Measurements from ENCODE around the gene CDK16.

DNA sequence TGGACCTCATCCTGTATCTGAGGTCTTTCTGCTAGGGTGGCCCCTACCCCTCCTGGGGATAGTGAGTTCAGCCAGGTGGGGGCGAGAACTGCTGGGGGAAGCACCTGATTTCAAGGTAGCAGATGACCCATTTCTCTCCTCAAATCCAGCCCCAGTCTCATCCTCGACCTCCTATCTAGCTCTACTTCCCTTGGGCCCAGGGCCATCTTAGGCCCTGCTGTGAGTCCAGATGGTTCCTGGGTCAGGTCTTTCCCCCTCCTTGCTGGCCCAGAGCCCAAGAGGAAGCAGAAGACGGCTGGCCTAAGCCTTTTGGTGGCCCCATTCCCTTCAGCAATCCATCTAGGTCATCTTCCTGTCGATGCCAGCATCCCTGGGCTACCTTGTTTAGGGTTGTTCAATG, 3.3 kb downstream of the CDK16 start:
- TF ChIP-seq, protein P1, sequence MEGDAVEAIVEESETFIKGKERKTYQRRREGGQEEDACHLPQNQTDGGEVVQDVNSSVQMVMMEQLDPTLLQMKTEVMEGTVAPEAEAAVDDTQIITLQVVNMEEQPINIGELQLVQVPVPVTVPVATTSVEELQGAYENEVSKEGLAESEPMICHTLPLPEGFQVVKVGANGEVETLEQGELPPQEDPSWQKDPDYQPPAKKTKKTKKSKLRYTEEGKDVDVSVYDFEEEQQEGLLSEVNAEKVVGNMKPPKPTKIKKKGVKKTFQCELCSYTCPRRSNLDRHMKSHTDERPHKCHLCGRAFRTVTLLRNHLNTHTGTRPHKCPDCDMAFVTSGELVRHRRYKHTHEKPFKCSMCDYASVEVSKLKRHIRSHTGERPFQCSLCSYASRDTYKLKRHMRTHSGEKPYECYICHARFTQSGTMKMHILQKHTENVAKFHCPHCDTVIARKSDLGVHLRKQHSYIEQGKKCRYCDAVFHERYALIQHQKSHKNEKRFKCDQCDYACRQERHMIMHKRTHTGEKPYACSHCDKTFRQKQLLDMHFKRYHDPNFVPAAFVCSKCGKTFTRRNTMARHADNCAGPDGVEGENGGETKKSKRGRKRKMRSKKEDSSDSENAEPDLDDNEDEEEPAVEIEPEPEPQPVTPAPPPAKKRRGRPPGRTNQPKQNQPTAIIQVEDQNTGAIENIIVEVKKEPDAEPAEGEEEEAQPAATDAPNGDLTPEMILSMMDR (IDR thresholded peaks at IDR 0.05; ENCODE audit: low read depth, low read length) = no peak
- no peak for TF ChIP-seq POLR2A (IDR thresholded peaks at IDR 0.05; ENCODE audit: extremely low read depth, insufficient read length)
- TF ChIP-seq, protein P2, sequence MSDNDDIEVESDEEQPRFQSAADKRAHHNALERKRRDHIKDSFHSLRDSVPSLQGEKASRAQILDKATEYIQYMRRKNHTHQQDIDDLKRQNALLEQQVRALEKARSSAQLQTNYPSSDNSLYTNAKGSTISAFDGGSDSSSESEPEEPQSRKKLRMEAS (IDR thresholded peaks at IDR 0.05; ENCODE audit: low read depth, low read length) = no peak
